HepG2 (cell line): ENCODE measurements around the gene RGMA. TPM values are rescaled to one million over a fixed set of nuclear protein-coding genes. Genes with fewer than 3 reads are reported as not detected.

Experiments
- ATAC-seq: fragments of 200-7000 bp; cut with Tn5 transposase; 3 replicates; pipeline ENCODE4 v1.9.1; 2020; ENCODE audit warnings: mild to moderate bottlenecking, moderate library complexity
- BruUV-seq: library from RNA; stranded (reverse); fragments of 400-500 nt; replicated peaks from 2 replicates; lab custom pipeline; 2021; lab: Mats Ljungman, UMichigan
- CTCF ChIA-PET: fragments of 300-600 bp; formaldehyde crosslinking; extraction: SDS; loops from one replicate; lab custom pipeline; 2021; ENCODE audit warnings: low total read pairs, inconsistent platforms, low intra/inter-chr PET ratio; lab: Yijun Ruan, JAX
- POLR2A ChIA-PET: fragments of 350-600 bp; sonication (Branson Sonifier 250); formaldehyde crosslinking; loops from one replicate; lab custom pipeline; 2020; ENCODE audit warnings: antibody characterized with exemption, inconsistent platforms; lab: Yijun Ruan, JAX
- DNase-seq: peaks from one replicate; pipeline ENCODE4 v3.0.0-alpha.2; 2015; ENCODE audit warnings: low spot score
- FAIRE-seq: peaks from 3 replicates; lab custom pipeline; 2011; peaks lifted over from hg19 to GRCh38; lab: Jason Lieb, UNC
- H2AFZ ChIP-seq: one replicate; pipeline ENCODE4 v1.6.1; 2011; ENCODE audit warnings: low read length, inconsistent platforms
- H3K27ac ChIP-seq: fragments of 300-600 bp; 3 replicates; pipeline ENCODE4 v1.8.0; 2011; ENCODE audit warnings: mixed run types, mild to moderate bottlenecking, mixed read lengths, low read length, inconsistent platforms; ENCODE audit not compliant: insufficient read depth; ENCODE audit errors: extremely low read length
- H3K27me3 ChIP-seq, 2 experiments: fragments of 200-600 bp in 1 of 2; 2 replicates in 1 of 2; 3 replicates in 1 of 2; pipeline versions ENCODE4 v1.6.0 to v1.8.0; 2011; ENCODE audit warnings: low read length in 2 of 2, mild to moderate bottlenecking in 2 of 2, moderate library complexity in 2 of 2, inconsistent platforms in 1 of 2; ENCODE audit not compliant: insufficient read depth in 2 of 2, control insufficient read depth in 1 of 2
- H3K36me3 ChIP-seq, 2 experiments: fragments of 200-600 bp in 1 of 2; replicated peaks in 1 of 2; 2 replicates in 1 of 2; 3 replicates in 1 of 2; pipeline versions ENCODE4 v1.5.1 to v1.8.0; 2011; ENCODE audit warnings: low read length in 2 of 2, inconsistent platforms in 1 of 2; ENCODE audit not compliant: insufficient read depth in 2 of 2, control insufficient read depth in 1 of 2
- H3K4me1 ChIP-seq: 2 replicates; pipeline ENCODE4 v1.5.1; 2012; ENCODE audit warnings: low read length, inconsistent platforms; ENCODE audit not compliant: insufficient read depth
- H3K4me2 ChIP-seq: 2 replicates; pipeline ENCODE4 v1.6.0; 2011; ENCODE audit warnings: low read depth, low read length, inconsistent platforms
- H3K4me3 ChIP-seq, 3 experiments: fragments of 200-600 bp in 1 of 3; sonication (generic), shearing (Covaris generic) in 1 of 3; replicated peaks in 1 of 3; 2 replicates each; pipeline ENCODE4 v1.5.1; 2011 to 2016; ENCODE audit warnings: low read length in 3 of 3, inconsistent platforms in 2 of 3, low read depth in 2 of 3, mild to moderate bottlenecking in 2 of 3, control low read depth in 1 of 3, mixed read lengths in 1 of 3; ENCODE audit not compliant: insufficient read depth in 1 of 3
- H3K79me2 ChIP-seq: one replicate; pipeline ENCODE4 v1.6.1; 2011; ENCODE audit warnings: low read length, inconsistent platforms; ENCODE audit not compliant: insufficient read depth
- H3K9ac ChIP-seq: 2 replicates; pipeline ENCODE4 v1.6.0; 2011; ENCODE audit warnings: mild to moderate bottlenecking, low read depth, low read length, inconsistent platforms; ENCODE audit not compliant: insufficient read depth
- H3K9me3 ChIP-seq: 2 replicates; pipeline ENCODE4 v1.5.1; 2012; ENCODE audit warnings: mild to moderate bottlenecking, low read length
- H4K20me1 ChIP-seq: 2 replicates; pipeline ENCODE4 v1.6.0; 2011; ENCODE audit warnings: inconsistent platforms, mild to moderate bottlenecking, low read length, moderate library complexity; ENCODE audit not compliant: insufficient read depth
- ISL2 ChIP-seq: sonication (generic); formaldehyde crosslinking; IDR thresholded peaks from 2 replicates; pipeline ENCODE4 v1.5.0; 2020; ENCODE audit warnings: missing genetic modification reagents
- WGBS: methylation state at CpG from one replicate; pipeline ENCODE4 v1.1.6; 2017; ENCODE audit warnings: low lambda C conversion rate; 5-methylcytosine and 5-hydroxymethylcytosine counted together
- in situ Hi-C: cut with HindIII; loops from 2 replicates; pipeline ENCODE4 v1.10.0; 2017; ENCODE audit warnings: low pct_unique_long_range_greater_than_20kb; ENCODE audit not compliant: extremely low pct_ligation_motif_present
- intact Hi-C: fragments of 100-400 bp; cut with micrococcal nuclease; formaldehyde crosslinking; loops from one replicate; pipeline ENCODE4 v1.10.0; 2022; ENCODE audit not compliant: unreplicated experiment
- polyA plus RNA-seq, 8 experiments: library from polyadenylated mRNA; depleted of rRNA in 3 of 8; stranded (reverse) in 7 of 8; unstranded in 1 of 8; fragments of >200 nt; fragmentation: Illumina TruSeq in 4 of 8; extraction: Trizol in 4 of 8; gene quantifications; 2 replicates each; pipeline versions ENCODE4 v1.2.1 to v1.2.3, GENCODE V29; 2011 to 2016; ENCODE audit warnings: low read depth in 4 of 8, missing spikeins in 1 of 8, mixed read lengths in 1 of 8; ENCODE audit not compliant: insufficient read depth in 1 of 8
- total RNA-seq, 5 experiments: library from RNA; depleted of rRNA; stranded (reverse); fragments of >200 nt; fragmentation: Illumina TruSeq; extraction: Trizol; gene quantifications; 2 replicates each; pipeline ENCODE4 v1.2.3, GENCODE V29; 2016; ENCODE audit warnings: low read depth in 1 of 5
- TF ChIP-seq, protein P1 (sequence below): IDR thresholded peaks from 2 replicates; pipeline ENCODE4 v1.4.0; 2020; ENCODE audit warnings: mild to moderate bottlenecking, missing genetic modification reagents
- TF ChIP-seq, protein P2 (sequence below): sonication (generic); formaldehyde crosslinking; IDR thresholded peaks from 2 replicates; pipeline ENCODE4 v1.9.0; 2022; ENCODE audit warnings: missing genetic modification reagents, mild to moderate bottlenecking, borderline replicate concordance
- TF ChIP-seq, protein P3 (sequence below): sonication (generic); formaldehyde crosslinking; conservative IDR thresholded peaks from 2 replicates; pipeline ENCODE4 v1.8.0; 2022; ENCODE audit warnings: low read depth, missing genetic modification reagents

The RGMA gene
- total and polyA plus RNA-seq, 2 of the 13 experiments (the other 11 are each of a cell fraction or from before 2014, with no cell fraction given), result not detected

DNA sequence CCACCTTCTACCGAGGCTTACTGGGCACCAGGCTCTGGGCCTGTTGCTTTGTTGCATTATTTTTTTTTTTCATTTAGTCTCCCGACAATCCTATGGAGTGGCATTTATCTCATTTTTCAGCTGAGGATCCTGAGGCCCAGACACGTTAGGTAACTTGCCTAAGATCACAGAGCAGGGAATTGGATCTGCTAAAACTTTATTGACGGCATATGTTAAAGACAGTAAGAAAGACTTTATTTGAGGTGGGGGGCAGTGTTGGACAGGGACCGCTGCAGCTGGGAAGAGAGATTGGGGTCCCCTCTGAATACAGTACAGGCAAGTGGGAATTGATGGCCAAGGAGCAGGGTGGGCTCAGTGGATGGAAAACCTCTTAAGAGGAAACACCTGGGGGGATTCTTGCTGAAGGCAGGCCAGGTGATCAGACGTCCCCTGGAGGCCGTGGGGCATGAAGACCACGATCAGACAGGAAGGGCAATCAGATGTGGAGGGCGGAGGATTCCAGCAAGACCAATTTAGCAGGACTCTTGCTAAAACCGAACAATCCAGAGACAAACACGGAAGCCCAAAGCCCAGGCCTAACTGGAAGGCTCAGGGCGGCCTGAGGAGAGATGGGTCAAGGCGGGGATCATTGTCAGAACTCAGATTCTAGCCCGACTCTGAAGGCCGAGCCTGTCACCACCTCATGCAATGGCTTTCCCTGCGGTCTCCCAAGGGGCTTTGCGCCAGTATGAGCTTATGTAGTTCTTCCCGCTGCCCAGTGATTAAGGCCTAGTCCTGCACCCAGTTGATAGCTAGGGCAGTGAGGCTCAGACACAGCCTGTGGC, 53.7 kb downstream of the RGMA start (continued):
- TF ChIP-seq, protein P1, sequence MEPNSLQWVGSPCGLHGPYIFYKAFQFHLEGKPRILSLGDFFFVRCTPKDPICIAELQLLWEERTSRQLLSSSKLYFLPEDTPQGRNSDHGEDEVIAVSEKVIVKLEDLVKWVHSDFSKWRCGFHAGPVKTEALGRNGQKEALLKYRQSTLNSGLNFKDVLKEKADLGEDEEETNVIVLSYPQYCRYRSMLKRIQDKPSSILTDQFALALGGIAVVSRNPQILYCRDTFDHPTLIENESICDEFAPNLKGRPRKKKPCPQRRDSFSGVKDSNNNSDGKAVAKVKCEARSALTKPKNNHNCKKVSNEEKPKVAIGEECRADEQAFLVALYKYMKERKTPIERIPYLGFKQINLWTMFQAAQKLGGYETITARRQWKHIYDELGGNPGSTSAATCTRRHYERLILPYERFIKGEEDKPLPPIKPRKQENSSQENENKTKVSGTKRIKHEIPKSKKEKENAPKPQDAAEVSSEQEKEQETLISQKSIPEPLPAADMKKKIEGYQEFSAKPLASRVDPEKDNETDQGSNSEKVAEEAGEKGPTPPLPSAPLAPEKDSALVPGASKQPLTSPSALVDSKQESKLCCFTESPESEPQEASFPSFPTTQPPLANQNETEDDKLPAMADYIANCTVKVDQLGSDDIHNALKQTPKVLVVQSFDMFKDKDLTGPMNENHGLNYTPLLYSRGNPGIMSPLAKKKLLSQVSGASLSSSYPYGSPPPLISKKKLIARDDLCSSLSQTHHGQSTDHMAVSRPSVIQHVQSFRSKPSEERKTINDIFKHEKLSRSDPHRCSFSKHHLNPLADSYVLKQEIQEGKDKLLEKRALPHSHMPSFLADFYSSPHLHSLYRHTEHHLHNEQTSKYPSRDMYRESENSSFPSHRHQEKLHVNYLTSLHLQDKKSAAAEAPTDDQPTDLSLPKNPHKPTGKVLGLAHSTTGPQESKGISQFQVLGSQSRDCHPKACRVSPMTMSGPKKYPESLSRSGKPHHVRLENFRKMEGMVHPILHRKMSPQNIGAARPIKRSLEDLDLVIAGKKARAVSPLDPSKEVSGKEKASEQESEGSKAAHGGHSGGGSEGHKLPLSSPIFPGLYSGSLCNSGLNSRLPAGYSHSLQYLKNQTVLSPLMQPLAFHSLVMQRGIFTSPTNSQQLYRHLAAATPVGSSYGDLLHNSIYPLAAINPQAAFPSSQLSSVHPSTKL (CRISPR knock-in tag), result no peak
- TF ChIP-seq, protein P2, sequence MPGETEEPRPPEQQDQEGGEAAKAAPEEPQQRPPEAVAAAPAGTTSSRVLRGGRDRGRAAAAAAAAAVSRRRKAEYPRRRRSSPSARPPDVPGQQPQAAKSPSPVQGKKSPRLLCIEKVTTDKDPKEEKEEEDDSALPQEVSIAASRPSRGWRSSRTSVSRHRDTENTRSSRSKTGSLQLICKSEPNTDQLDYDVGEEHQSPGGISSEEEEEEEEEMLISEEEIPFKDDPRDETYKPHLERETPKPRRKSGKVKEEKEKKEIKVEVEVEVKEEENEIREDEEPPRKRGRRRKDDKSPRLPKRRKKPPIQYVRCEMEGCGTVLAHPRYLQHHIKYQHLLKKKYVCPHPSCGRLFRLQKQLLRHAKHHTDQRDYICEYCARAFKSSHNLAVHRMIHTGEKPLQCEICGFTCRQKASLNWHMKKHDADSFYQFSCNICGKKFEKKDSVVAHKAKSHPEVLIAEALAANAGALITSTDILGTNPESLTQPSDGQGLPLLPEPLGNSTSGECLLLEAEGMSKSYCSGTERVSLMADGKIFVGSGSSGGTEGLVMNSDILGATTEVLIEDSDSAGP (CRISPR knock-in tag), result no peak
- no peak for TF ChIP-seq ISL2 (CRISPR knock-in tag)

DNA sequence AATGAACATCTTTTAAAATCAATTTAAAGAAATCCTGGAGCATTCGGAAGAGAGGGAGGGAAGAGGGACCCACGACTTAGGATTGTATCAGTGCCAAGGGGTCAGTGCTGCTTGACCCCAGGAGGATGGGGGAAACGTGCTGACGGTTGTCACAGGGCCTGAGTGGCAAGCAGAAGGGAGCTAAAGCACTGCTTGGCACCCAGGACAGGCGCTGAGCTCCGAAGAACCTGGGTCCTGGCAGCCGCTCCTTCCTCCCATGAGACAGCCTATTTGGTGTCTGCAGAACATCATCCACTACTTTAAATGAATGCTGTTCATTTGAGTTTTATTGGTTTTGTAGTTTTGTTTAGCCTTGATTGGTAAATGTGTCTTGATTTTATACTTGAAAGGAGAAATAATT, 54.5 kb downstream of the RGMA start:
- H3K4me2 ChIP-seq, result no peak overlapping the region
- in situ Hi-C loops, result loop anchor here (5.0 kb wide), 2 partner anchors 943 to 1088 kb away; no protein-coding TSS in a partner anchor
- 0 out of 5 replicates have a peak, but pooled peaks cover 0 to 8% of the 10 kb centered on the region in 2 experiments for H3K27me3 ChIP-seq
- ATAC-seq (no peak), FAIRE-seq (no peak), DNase-seq (no peak)
- BruUV-seq, result no TSS peak
- no peaks in the 10 kb centered on the region for H4K20me1 ChIP-seq
- no peak overlapping the region for H3K4me3 ChIP-seq
- CTCF ChIA-PET, result no interaction called here
- POLR2A ChIA-PET, result interaction anchor here (2.0 kb wide), 1 partner anchor 1086 kb away, joined by 5 read pairs; no protein-coding TSS in a partner anchor
- no peak overlapping the region for H3K27ac ChIP-seq
- no peak overlapping the region for H3K9ac ChIP-seq
- no peaks in the 10 kb centered on the region for H3K36me3 ChIP-seq
- H2AFZ ChIP-seq, result no peak overlapping the region
- WGBS, result 46% methylated on average over 5 of the region's 7 CpGs
- intact Hi-C loops, result loop anchor here (5.0 kb wide), 1 partner anchor 963 kb away; no protein-coding TSS in a partner anchor
- H3K9me3 ChIP-seq, result no peaks in the 10 kb centered on the region
- no peaks in the 10 kb centered on the region for H3K79me2 ChIP-seq
- TF ChIP-seq, protein P3, sequence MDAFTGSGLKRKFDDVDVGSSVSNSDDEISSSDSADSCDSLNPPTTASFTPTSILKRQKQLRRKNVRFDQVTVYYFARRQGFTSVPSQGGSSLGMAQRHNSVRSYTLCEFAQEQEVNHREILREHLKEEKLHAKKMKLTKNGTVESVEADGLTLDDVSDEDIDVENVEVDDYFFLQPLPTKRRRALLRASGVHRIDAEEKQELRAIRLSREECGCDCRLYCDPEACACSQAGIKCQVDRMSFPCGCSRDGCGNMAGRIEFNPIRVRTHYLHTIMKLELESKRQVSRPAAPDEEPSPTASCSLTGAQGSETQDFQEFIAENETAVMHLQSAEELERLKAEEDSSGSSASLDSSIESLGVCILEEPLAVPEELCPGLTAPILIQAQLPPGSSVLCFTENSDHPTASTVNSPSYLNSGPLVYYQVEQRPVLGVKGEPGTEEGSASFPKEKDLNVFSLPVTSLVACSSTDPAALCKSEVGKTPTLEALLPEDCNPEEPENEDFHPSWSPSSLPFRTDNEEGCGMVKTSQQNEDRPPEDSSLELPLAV (CRISPR knock-in tag), result no peak
- H3K4me1 ChIP-seq, result peaks cover 26% of the 10 kb centered on the region
